ENCODE results near the gene LRMDA. TPM values are rescaled to one million over a fixed set of nuclear protein-coding genes. Genes with fewer than 3 reads are reported as not detected.
"Not testable (repeated sequence)": the region's sequence is repeated elsewhere in the genome, so short reads cannot be mapped to it uniquely, and the experiment has no call there.

LRMDA gene
- total RNA-seq, 4 donors from 2014 or later = 0.76 to 6.4 (median 1.3) TPM

DNA sequence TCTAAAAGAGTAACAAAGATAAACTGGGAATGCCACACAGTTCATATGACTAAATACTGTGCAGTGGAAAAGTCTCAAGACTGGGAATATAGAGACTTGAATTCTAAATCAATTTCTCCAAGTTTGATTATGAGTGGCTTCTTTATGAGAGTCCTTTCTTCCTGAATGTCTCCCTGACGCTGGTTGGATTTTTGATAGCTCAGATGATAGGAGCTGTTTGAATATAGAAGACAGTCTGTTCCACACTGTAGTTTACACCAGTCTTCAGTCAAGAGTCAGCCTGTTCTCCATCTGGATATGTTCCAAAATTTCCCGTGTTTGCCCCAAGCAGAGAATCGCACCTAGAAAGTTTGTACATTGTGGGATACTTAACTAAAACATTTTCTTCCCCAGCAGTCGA is 173.7 kb downstream of the LRMDA start:
- TF ChIP-seq, protein P1, sequence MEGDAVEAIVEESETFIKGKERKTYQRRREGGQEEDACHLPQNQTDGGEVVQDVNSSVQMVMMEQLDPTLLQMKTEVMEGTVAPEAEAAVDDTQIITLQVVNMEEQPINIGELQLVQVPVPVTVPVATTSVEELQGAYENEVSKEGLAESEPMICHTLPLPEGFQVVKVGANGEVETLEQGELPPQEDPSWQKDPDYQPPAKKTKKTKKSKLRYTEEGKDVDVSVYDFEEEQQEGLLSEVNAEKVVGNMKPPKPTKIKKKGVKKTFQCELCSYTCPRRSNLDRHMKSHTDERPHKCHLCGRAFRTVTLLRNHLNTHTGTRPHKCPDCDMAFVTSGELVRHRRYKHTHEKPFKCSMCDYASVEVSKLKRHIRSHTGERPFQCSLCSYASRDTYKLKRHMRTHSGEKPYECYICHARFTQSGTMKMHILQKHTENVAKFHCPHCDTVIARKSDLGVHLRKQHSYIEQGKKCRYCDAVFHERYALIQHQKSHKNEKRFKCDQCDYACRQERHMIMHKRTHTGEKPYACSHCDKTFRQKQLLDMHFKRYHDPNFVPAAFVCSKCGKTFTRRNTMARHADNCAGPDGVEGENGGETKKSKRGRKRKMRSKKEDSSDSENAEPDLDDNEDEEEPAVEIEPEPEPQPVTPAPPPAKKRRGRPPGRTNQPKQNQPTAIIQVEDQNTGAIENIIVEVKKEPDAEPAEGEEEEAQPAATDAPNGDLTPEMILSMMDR (IDR thresholded peaks at IDR 0.05) = no peak
- TF ChIP-seq POLR2A (IDR thresholded peaks at IDR 0.05) = no peak
- DNase-seq (ENCODE audit: low spot score in 2 of 2) = no peak
- H3K4me3 ChIP-seq (ENCODE audit: low read depth, poor library complexity, severe bottlenecking) = no peak overlapping the region
- 45 to 52% methylated on average over 4 of the region's 4 CpGs for WGBS, 2 donors
- intact Hi-C loops (cut with DNase I; ENCODE audit: low total_unique reads) = no loop called here

DNA sequence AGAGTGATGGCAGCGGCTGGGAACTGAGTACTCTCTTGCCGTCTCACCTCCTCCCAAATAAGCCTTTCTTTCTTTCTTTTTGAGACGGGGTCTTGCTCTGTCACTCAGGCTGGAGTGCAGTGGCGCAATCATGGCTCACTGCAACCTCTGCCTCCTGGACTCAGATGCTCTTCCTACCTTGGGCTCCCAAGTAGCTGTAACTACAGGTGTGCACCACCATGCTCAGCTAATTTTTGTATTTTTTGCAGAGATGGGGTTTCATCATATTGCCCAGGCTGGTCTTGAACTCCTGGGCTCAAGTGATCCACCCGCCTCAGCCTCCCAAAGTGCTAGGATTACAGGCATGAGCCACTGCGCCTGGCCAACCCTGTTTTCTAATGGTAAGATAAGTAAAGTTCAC is 174.4 kb downstream of the LRMDA start:
- intact Hi-C loops (cut with DNase I; ENCODE audit: low total_unique reads); DNase-seq (ENCODE audit: low spot score in 2 of 2): not testable (repeated sequence)
- WGBS, 2 donors = 93 to 96% methylated on average over 6 of the region's 6 CpGs

DNA sequence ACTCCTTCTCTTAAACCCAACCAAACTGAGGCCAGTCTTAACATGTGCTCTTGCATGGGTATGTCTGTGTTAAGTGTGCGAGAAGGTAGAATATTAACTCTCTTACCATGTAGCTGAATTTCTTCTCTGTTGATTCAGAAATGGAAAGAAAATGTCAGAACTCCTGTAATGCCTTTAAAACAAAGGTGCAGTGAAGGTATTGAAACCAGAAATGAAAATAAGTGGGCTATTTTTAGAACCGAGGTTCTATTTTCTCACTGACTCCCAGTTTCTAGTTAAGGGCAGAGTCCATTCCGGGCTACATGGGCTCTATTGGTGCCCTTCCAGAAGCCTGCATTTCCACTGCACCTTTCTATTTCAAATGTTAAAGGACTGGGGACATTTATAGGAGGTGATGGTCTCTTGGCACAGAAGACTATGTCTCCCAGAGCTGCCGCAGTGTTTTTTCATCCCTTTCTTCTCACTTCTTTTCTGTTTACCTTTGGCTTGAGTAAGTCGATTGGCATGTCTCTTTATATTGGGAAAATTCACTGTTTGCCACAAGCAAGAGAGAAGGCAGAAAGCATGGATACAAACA is 174.9 kb downstream of the LRMDA start:
- TF ChIP-seq, protein P1 (IDR thresholded peaks at IDR 0.05) = no peak
- WGBS, 2 donors = 85 to 90% methylated on average over 5 of the region's 5 CpGs
- DNase-seq (ENCODE audit: low spot score in 2 of 2) = no peak
- intact Hi-C loops (cut with DNase I; ENCODE audit: low total_unique reads) = no loop called here
- H3K4me3 ChIP-seq (ENCODE audit: low read depth, poor library complexity, severe bottlenecking) = no peak overlapping the region

More for the DNA sequence above, 174.4 kb downstream of the LRMDA start:
- H3K4me3 ChIP-seq (ENCODE audit: low read depth, poor library complexity, severe bottlenecking) = not testable (repeated sequence)

DNA sequence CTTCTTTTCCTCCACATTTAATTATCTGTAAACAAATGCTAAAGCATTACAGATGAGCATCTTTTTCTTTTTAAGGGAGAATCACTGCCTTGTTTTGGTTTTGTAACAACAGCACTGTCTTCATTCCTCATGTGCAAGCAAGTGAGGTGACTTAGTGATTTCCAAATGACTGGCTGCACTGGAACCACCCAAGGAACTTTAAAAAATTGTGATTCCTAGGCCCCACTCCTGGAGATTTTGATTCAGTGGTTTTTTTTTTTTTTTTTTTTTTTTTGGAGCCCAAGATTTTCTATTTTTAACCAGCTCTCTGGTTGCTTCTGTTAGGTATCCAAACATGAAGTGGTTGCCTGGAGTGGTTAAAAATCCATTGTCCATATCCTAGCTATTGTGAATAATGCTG is 176.2 kb downstream of the LRMDA start:
- no peak for TF ChIP-seq POLR2A (IDR thresholded peaks at IDR 0.05)
- TF ChIP-seq, protein P1 (IDR thresholded peaks at IDR 0.05) = no peak
- no peak for DNase-seq (ENCODE audit: low spot score in 2 of 2)

DNA sequence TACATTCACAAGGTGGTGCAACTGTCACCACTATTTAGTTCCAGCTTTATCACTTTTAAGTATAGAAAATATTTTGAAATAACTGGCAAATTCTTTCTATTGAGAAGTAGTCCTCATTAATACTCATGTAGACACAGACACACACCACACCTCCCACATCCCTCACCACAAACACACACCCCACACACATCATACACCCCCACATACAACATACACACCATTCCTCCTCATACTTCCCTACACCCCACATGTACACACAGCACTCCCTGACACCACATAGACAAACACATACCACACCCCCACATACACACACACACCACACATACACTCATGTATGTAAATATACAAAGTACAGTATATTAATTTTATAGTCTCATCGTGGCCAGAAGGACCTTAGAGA is 178.8 kb downstream of the LRMDA start:
- no peak for DNase-seq (ENCODE audit: low spot score in 2 of 2)

More for the DNA sequence above, 176.2 kb downstream of the LRMDA start:
- no peak overlapping the region for H3K4me3 ChIP-seq (ENCODE audit: low read depth, poor library complexity, severe bottlenecking)
- intact Hi-C loops (cut with DNase I; ENCODE audit: low total_unique reads) = loop anchor here (1.0 kb wide), 1 partner anchor 41 kb away; no protein-coding TSS in a partner anchor

DNA sequence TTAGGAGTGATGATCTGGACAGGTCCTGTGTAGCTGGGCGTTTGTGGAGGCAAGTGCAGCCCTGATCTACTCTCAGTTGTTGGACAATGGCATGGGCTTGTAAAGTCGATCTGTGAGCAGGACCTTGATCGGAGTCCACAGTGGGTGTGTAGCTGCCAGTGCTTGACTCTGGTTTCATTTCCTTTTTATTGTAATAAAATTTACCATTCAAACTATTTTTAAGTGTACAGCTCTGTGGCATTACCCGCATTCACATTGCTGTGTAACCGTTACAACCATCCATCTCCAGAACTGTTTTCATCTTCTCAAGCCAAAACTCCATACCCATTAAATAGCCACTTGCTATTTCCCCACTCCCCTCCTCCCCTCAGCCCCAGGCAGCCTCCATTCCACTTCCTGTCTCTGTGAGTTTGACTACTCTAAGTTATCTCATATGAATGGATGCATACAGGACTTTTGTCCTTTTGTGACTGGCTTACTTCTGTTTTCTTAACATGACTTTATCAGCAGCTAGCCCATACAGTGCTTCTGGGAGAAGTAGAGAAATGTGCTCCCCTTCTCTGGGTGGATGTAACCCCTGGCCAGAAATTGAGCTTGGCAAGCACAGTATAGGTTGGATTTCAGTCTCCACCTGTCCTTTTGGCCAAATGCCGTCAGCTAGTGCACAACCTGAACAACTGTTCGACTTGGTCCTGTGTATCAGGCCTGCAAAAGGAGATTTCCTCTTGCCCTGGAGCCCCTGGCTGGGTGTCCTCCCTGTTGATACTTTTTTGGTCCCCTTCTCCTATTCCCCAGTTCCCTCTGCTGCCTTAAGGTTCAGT is 180.0 kb downstream of the LRMDA start:
- 90% methylated on average over 7 of the region's 7 CpGs for WGBS, 2 donors
- intact Hi-C loops (cut with DNase I; ENCODE audit: low total_unique reads) = no loop called here
- H3K4me3 ChIP-seq (ENCODE audit: low read depth, poor library complexity, severe bottlenecking) = no peak overlapping the region
- DNase-seq (ENCODE audit: low spot score in 2 of 2) = no peak
- no peak for TF ChIP-seq POLR2A (IDR thresholded peaks at IDR 0.05)
- TF ChIP-seq, protein P1 (IDR thresholded peaks at IDR 0.05) = no peak

More for the DNA sequence above, 178.8 kb downstream of the LRMDA start:
- TF ChIP-seq, protein P1 (IDR thresholded peaks at IDR 0.05) = no peak
- no peak for TF ChIP-seq POLR2A (IDR thresholded peaks at IDR 0.05)
- 44 to 83% methylated on average over 1 of the region's 1 CpG for WGBS, 2 donors
- intact Hi-C loops (cut with DNase I; ENCODE audit: low total_unique reads) = no loop called here
- H3K4me3 ChIP-seq (ENCODE audit: low read depth, poor library complexity, severe bottlenecking) = no peak overlapping the region
